Measurements from ENCODE around the gene ZYG11B.
A peak's percentile ranks its signal among the peaks of the same experiment; 100 is the strongest.
"Not testable (repeated sequence)": the region's sequence is repeated elsewhere in the genome, so short reads cannot be mapped to it uniquely, and the experiment has no call there.

Gene ZYG11B

DNA sequence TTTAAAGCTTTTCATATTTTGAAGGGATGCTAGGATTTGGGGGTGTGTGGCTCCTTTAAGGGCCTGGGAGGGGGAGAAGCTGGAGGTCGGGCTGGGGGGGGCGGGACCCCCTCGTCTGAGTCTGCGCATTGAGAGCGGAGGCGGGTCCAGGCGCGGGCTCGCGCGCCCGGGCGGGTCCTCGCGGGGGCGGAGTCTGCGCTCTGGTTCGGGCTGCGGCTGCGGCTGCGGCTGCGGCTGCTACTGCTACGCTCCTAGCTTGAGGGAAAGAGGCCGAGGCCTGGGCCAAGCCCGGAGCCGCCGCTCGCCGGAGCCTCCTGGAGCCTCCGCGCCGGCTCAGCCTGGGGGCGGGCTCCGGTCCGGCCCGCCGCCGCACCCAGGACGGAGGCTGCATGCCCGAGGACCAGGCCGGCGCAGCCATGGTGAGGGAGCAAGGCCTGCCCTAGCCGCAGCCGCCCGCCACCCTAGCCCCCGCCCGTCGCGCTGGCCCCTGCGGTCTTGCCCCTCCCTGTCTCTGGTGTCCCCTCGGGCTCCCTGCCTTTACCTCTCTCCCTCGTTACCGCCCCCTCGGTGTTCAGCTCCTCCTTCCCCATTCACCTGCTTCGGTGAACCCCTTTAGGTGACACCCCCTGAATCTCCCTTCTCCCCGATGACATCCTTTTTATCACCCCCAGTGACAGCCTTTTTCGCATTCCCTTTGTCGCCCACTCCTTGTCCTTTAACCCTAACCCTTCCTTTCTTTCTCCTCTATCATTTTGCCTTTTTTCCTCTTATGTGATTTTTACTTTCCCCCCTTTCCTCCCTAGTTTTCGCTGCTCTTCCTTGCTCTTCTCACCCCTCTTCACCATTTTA lies at the start of gene ZYG11B:
Gene ZYG11B (plus strand): TSS at position 189 of the 849 bp plus-strand sequence. CDS start 201 bp downstream, at position 390.
- DNase-seq, result peak; percentile 89

DNA sequence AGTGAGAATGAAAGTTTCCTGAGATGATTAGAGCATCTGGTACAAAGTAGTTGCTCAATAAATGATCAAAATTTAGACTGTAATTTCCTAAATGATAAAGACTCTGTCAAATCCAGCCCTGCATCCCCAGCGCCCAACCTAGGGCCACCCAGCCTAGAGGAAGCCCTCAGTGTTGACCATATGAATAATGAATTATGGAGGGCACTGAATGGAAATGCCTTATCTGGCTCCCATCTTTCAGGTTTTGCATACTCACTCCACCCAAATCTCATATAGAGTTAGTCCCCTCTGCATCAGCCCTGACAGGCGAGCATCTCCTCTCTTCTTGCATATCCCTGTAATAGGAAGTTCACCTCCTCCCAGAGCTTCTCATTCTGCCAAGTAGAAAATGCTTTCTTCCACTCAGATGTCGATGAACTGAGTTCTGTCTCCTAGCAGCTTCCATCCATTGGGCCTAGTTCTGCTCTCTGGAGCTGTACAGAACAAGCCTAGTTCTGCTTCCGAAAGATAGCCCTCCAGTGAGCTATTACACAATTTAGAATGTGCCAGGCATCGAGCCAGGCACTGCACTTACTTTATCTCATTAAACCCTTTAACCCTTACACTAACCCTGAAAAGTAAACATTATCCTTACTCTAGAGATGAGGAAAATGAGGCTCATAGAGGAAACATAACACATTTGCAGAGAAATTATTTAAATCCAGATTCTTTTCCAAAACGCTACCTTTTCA lies 49.0 kb upstream of the ZYG11B start:
- no peak for DNase-seq

DNA sequence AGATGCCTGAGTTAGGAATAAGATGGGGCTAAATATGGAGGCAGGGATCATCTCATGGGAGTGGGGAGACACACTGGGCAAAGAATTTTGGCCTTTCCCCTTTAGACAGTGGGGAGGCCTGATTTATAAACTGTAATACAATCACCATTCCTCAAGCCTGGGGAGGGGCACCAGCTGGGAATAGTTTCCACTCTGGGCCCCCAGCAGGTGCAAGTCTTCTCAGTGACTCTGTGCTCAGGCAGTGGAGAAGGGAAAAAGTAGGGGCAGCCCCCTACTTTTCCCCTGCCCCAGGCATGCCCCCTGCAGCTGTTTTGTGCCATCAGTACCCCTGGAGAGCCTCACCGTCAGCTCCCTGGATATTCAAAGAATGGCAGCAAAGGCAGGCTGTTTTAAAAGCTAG lies 47.2 kb upstream of the ZYG11B start:
- DNase-seq, result no peak

DNA sequence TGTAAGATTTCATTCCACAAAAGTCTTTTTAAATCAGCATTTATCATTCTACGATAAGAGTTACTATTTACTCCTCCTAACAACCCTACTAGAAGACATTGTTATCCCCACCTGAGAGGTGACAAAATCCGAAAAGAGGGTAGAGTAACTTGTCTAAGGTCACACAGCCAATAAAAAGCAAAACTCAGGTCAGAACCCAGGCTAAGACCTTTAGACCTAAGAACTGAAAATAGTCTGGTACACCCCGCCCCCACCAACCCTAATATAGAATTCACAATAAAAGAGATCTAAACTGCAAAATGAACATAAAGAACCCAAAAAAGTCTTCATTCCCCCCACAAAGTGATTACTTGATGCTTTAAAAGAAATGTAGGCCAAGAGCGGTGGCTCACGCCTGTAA lies 46.8 kb upstream of the ZYG11B start:
- no peak for DNase-seq

DNA sequence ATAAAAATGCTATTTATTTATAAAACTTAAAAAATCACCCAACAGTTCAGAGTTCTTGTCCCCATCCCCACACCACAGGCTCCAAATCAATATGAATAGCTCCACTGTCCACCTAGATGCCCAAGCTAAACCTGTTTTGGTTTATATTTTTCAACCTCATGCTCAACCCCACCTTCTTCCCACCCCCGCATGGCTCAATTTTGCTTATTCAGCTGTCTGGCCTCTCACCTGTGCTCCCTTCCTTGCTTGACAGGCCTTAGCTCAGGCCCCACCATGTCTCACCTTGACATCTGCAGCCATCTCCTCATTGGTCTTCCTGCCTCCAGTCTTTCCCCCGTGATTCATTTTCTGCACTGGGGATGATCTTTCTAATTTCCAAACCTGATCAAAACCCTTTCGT lies 45.9 kb upstream of the ZYG11B start:
- DNase-seq, result no peak

DNA sequence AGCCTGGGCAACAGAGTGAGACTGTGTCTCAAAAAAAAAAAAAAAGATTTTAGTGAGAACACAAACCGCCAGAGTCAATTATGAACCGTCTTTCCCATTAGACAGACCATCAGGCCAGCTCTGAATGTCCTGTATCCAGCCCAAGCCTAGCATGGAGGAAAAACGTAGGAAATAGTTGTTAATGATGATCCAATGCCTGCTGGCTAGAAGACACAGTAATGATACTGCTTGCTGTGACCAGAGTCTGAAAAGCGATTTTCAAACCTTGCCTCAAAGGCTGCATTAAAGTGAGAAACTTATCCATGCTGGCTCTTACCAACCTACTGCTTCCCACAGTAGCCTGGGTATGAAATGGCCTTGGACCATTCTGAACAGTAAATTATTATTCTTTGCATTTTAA lies 45.1 kb upstream of the ZYG11B start:
- DNase-seq, result no peak

DNA sequence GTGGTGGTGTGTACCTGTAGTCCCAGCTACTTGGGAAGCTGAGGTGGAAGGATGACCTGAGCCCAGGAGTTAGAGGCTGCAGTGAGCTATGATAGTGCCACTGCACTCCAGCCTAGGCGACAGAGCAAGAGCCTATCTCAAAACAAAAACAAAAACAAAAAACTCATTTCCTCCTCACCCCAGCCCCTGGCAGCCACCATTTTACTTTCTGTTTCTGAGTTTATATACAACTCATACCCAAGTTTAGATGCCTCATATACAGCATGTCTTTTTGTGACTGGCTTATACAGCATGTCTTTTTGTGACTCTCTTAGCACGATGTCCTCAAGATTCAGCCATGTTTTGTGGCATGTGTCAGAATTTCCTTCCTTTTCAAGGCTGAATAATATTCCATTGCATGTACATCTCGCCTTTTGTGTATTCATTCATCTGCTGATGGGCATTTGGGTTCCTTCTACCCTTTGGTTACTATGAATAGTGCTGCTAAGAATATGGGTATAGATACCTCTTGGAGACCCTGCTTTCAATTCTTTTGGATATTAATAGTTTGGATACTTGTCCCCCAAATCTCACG lies 42.8 kb upstream of the ZYG11B start:
- DNase-seq, result no peak

DNA sequence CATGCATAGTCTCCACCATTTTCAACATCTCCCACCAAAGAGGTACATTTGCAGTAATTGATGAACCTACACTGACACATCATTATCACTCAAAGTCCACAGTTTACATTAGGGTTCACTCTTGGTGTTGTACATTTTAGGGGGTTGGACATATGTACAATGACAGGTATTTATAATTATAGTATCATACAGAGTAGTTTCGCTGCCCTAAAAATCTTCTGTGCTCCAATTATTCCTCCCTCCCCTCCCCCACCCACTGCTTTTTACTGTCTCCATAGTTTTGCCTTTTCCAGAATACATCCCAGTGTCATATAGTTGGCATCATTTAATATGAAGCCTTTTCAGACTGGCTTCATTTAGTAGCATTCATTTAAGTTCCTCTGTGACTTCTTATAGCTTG lies 41.7 kb upstream of the ZYG11B start:
- DNase-seq, result no peak

DNA sequence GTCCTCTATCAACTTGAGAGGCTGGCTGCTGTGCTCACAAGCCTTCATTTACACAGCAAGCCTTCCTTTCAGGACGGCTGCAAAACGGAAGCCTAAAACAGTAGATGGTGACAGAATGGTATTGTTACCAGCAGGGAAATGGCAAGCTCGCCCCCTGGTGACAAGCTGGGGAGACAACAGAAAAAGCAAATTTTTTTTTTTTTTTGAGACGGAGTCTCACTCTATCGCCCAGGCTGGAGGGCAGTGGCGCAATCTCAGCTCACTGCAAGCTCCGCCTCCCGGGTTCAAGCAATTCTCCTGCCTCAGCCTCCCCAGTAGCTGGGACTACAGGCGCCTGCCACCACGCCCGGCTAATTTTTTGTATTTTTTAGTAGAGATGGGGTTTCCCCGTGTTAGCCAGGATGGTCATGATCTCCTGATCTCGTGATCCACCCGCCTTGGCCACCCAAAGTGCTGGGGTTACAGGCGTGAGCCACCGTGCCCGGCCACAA lies 39.9 kb upstream of the ZYG11B start:
- peak; percentile 77 to 79 for DNase-seq

DNA sequence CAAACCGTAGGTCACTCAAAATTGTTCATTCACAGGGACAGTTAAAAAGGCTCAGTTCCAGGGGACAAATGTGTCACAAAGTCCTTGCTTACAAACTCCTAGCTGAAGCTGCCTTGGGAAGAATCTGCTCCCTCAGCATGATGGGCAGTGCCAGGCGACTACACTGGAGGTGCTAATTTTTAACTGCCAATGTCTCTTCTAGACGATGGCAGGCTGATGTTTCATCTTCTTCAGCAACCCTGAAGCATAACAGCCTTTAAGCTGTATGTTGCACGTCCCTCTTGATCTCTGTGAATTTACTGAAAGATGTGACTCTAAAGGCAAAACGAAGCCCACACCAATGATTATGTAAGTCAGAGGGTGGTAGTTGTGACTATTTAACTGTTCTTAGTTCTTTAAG lies 39.4 kb upstream of the ZYG11B start:
- DNase-seq, result no peak

DNA sequence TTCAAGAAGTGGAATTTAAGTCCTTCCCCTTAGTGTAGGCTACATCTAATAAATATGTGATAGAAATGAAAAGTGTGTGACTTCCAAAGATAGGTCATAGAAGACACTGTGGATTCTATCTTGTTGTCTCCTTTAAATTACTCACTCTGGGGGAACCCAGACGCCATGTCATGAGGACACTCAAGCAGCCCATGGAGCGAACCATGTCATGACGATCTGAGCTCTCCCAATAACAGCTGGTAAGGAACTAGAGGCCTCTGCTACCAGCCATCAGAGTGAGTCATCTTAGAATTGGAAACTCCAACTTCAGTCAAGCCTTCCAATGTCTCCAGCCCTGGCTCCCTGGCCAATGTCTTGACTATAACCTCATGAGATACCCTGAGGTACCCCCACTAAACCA lies 34.4 kb upstream of the ZYG11B start:
- no peak for DNase-seq

DNA sequence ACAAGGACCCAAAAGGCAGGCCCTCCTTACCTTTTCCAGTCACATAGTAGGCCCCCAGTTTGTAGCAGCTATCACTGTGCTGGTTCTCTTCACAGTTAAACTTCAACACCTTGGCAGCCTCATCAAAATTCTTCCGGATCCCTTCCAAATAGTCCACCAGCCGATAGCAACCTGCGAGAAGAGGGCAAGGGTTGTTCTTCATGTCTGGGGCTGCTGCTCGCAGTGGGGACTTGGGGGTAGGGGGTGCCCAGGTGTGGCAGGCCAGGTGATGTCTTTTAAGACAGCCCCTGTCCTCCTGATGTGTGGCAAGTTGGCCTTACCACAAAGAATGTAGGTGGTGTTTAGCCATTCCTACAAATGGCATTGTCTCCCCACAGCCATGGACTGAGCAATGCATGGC lies 33.6 kb upstream of the ZYG11B start:
- no peak for DNase-seq

DNA sequence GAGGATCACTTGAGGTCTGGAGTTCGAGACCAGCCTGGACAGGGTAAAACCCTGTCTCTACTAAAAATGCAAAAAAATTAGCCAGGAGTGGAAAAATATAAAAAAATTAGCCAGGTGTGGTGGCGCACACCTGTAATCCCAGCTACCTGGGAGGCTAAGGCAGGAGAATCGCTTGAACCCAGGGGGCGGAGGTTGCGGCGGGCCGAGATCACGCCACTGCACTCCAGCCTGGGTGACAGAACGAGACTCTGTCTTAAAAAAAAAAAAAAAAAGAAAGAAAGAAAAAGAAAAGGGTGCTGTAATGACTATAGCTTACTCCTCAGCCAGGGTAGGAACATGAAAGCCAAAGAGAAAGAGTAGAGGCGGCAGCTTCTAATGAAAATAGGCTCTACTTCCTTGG lies 32.9 kb upstream of the ZYG11B start:
- DNase-seq, result not testable (repeated sequence)

DNA sequence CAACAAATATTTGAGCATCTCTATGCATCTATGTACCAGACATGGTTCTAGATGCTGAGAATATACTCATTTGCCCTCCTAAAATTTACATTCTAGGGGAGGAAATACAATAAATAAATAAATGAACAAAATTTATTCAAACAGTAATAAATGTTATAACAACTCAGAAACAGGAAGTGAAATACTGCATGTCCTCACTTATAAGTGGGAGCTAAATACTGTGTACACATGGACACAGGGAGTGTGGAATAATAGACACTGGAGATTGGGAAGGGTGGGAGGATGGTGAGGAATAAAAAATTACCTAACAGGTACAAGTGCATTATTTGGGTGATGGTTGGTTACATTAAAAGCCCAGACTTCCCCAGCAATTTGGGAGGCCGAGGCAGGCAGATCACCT lies 32.4 kb upstream of the ZYG11B start:
- DNase-seq, result no peak

DNA sequence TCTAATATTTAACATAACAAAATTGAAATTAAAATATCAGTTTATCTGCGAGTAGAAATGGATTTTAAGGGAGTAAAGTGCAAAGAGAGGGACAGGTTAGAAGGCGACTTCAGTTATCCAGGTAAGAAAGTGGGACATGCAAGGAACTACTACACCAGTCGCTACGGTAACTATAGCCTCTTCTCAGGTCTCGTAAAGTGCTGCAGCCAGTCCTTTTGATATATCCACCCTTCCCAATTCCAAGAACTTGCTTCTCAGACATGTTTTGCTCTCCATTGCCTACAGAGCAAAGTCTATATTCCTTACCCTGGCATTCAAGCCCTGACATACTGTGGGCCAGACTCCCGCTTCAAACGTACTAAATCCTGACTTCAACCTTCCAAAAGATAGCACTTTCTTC lies 30.6 kb upstream of the ZYG11B start:
- DNase-seq, result no peak

DNA sequence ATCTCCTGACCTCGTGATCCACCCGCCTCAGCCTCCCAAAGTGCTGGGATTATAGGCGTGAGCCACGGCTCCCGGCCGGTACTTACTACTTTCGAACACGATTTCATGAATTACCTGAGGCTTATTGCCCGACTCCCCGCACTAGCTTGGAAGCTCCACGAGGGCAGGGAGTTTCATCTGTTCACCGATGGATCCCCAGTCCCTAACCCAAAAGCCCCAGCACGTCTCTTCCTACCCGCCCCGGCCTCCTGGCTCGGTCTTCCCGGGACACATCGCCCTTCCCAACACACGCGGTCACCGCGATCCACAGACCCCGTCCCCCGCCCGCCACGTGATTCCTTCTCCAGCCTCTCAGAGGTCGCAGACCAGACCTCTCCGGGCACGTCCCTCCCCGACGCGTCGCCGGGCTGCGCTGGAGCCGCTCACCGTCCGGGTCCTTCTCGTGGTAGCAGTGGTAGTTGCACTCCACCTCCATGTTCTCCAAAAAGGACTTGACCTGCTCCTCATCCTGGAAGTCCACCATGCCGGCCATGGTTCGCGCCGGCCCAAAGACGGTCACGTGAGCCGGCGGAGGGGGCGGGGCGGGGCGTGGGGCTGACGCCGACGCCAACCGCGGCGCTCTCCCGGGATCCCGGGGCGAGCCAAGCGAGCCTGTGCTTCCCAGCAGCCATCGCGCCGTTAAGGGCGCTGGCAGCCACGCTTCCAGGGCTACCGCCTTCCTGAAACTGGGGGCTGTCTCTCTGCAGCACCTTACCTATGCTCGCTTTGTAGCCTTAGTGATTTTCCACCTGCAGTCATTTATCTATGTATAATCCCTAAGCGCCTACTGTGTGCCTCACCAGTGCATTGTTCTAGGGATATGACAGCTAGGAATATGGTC lies 28.2 kb upstream of the ZYG11B start, which contains the start of gene COA7:
Gene COA7 (minus strand): TSS at position 553 of the 880 bp plus-strand sequence. CDS start 21 bp downstream, at position 532.
- DNase-seq, result peak; percentile 43 to 50

DNA sequence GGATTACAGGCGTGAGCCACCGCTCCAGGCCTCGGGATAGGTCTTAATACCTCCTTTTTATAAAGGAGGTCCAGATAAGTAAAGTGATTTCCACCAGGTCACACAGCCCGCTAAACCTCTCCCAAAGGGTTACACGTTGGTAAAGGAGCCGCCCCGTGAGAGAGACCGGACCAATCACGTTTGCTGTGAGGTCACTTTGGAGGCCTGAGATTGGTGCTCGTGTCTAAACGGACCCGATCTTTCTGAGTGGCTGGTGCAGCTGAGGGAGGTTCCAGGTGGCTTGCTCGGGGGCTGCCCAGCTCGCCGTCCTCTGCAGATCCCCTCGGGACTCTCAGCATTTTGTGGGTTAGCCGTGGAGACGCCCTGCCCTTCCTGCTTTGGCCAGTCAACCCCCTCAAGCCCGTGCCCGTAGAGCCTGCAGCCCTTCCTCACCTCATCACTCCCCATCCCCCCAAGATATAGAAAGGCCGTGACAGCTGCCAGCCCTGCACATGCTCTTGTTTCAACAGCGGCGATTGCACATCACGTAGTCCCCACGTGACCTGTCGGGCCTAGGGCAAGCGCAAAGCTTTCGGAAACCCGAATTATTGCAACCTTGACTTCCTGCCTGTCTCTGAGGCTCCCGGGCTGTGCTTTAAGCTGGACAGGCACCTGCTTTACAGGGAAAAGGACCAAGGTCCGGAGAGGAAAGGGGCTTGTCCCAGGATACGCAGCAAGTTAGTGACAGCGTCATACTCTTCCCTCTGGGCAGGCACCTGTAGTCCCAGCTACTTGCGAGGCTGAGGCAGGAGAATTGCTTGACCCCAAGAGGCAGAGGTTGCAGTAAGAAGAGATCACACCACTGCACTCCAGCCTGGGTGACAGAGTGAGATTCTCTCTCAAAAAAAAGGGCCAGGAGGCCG lies 23.1 kb upstream of the ZYG11B start:
- peak; percentile 76 to 77 for DNase-seq

DNA sequence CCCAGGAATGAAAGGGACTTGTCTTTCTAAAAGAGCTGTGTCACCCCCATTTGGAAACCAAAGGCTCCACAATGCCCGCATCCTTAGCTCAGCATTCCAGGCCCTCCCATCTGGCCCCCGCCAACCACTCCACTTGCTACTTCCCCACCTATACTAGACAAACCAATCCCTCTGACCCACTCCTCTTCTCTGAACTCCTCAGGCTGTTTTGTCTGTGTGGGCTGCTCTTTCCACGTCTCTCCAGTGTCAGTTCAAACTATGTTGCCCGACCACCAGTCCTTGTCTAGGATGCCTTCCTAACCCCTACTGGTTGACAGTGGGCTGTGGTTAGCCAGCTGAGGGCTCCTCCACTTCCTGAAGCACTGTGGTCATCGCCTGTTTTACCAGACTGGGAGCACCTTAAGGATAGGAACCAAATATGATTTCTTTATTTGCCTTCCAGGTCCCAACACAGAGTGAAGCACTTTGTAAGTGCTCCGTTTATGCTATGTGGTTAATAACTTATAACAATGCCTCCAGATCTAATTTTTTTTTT lies 20.1 kb upstream of the ZYG11B start:
- no peak for DNase-seq

DNA sequence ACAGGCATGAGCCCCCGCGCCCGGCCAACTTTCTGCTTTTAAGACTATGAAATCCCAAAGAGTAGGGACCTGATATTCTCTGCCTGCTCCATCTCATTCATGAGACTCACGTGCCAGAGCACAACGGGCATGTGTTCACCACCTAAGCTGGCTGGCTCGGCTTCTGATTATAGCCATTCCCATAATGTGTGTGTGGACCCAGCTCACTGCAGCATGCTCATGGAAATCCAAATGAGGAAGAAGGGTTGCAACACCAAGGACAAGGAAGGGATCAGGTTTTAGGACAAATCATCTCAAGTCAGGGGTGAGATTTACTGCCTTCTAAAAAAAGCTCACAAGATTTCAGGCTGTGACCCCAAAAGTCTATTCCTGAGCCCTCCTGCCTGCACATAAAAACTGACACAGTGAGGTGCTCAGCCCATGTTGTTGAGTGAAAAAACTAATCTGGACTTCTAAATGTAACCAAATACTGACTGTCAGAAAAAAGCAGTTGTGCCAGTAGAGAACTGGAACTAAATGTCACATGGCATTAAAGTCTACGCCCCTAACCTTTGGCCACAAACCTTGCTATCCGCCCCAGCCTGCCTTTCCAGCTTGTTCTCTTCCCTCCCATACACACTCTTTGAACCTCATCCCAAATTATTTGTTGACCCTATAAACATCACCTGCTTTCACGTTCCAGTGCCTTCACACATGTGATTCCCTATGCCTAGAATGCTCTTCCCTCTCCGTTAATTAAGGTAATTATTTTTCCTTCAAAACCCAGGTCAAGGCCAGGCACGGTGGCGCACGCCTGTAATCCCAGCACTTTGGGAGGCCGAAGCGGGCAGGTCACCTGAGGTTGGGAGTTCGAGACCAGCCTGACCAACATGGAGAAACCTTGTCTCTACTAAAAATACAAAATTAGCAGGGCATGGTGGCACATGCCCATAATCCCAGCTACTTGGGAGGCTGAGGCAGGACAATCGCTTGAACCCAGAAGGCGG lies 19.0 kb upstream of the ZYG11B start:
- no peak for DNase-seq

All from activated CD4-positive, alpha-beta T cell treated with anti-CD3 and anti-CD28 coated beads for 4 hours (primary cell).